NCI-H2171 treated with DMSO at 0.1 percent for 48 hours (cell line): Measurements from ENCODE around the gene AGBL4.

Experiments used
- DNase-seq: peaks from one replicate; lab custom pipeline; 2025; lab: John Stamatoyannopoulos, UW

The AGBL4 gene

DNA sequence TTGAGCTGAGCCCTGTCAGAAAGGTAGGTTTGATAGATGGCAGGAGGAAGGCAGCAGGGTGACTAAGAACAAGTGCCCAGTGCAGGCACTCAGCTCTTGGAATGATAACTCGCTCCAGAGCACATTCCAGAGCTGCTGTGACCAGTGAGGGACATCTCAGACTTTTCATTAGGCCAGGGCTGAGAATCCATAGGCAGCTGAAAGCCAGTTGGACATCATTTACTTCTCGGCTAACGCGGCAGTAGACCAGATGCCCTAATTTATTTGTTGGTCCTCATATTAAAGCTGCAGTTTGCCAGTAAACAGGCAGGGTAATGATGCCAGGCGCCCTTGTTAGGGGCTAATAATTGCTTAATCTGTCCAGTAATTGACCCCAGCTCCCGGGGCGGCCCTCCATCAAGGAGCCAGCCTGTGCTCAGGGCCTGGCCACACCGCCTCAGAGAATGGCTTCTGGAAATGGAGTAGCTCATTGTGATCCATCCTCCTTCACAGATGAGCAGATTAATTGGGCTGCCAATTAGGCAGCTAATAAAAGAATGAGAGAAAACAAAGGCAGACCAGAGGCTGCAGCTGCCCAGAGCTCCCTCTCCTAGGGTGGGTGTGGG lies 1369.0 kb downstream of the AGBL4 start:
- no peak for DNase-seq

DNA sequence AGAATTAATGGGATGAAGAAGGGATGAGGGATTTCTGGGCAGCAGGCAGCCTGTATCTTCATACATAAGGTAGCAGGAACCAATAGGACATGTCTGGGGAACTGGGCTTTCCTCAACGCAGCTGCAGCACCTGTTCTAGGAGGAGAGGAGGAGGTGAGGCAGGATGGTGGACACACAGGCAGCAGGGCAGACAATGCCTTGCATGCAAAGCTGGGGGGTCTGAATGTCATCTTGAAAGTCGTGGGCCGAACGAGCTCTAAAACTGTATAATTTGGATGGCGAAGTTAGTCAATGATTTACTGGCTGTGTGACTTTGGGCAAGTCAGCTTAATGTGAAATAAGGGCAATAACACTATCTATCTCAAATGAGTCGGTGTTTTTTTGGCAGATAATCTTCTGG lies 1371.4 kb downstream of the AGBL4 start:
- no peak for DNase-seq

DNA sequence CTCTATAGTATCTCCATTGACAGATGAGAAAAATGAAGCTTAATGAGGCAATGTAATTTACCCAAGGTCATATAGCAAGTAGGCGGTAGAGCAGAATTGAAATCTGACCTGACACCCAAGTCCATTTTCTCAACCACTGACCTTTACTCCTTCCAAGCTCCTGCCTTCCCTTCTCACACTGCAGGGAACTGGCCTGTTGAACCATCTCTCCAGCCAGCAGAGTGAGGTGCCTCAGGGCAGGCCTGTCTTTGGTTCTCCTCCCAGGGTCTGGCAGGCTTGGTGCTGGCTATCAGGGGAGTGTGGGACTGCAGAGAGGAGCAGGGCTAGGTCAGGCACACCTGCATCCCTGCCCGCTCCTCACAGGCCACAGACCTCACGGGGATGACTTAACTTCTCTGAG lies 1373.9 kb downstream of the AGBL4 start:
- DNase-seq, result no peak

DNA sequence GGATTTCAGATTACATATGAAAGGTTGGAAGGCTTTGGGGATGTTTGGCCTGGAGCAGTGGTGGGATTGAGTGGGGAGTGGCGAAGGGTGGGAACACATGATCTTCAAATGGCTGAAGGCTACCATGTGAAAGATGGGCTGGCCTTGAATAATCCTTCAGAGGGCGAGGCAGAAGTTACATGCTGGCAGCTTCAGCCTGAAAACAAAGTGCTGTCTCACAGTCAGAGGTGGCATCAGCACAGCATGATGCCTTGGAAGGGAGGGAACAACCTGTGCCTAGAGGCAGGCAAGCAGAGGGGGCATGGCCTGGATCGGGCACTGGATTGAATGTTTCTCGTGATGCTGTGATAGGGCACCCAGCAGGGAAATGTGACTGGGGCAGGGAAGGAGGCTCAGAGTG lies 1377.9 kb downstream of the AGBL4 start:
- peak; percentile 31 for DNase-seq

DNA sequence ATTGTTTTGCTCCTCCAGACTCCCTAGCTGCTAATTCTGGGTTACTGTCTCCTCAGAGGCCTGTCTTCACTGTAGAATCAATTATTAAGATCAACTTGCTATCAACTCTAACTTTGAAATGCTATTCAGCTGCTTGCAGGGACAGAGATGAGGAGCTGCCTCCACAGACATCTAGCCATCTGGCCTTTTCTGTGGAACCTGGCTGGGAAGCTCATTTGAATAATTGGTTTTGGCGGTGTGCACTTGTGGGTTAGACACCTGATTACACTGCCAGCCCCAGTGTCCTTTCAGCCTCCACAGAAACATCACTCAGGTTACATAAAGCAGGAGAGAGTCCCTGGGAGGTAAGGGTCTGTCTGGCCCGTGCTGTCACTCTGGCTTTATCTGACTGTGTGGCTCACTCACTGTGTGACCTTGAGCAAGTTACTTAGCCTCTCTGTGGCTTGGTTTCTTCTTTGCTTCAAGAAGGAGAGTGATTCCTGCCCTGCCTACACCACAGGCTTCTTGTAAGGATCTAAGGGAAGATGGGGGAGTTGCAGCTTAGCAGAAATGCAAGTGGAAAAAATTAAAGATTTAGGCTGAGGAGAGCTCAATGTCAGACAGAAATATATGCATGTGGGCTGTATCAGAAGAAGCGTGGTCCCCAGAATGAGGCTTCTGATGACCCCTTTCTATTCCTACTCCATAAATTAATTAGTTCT lies 1378.7 kb downstream of the AGBL4 start:
- peak; percentile 95 for DNase-seq

DNA sequence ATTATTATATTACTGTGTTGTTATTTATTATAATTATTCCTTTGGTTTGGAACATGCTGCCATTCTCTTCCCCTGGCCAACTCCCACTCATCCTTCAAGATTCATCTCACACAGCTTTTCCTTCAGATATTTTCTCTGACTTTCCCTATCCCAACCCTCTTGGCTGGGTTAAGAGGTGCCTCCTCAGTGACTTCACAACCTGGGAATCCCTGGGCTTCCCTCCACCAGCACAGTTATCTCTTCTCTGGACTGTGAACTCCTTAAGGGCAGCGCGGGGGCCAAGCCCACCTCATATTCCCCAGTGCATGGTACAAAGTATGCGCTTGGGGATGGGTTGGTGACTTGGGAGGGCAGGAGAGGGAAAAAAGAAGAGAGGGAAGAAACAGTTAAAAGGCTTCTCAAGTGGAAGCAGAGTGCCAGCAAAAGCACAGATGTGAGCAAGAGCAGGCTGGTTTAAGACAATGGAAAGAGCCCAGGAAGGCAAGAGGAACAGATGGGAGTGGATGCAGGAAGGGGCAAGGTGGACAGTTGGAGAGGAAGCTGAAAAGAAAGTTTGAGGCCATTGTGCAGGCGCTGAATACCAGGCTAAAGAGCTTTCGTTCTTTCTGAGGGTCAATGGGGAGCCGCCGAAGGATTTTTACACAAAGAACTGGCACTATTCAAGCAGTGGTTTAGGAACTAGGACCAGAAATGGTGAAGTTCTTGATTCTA lies 1379.4 kb downstream of the AGBL4 start:
- peak; percentile 87 for DNase-seq

DNA sequence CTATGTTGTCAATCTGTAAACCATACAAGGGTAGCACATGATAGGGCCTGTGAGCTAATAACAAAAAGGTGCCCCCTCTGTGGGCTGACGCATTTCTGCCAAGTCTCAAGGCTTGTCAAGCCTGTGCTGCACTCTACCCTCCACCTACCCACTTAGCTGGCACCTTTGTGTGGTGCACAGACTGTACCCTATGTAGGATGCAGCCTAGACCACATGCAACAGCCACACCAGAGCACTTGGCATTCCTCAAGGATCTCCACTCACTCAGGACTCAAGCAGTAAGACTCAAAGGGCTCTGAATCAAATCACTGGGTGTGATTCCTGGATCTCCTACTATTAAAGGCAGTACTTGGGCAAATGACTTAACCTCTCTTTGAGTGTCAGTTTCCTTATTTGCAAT lies 1380.6 kb downstream of the AGBL4 start:
- DNase-seq, result no peak

DNA sequence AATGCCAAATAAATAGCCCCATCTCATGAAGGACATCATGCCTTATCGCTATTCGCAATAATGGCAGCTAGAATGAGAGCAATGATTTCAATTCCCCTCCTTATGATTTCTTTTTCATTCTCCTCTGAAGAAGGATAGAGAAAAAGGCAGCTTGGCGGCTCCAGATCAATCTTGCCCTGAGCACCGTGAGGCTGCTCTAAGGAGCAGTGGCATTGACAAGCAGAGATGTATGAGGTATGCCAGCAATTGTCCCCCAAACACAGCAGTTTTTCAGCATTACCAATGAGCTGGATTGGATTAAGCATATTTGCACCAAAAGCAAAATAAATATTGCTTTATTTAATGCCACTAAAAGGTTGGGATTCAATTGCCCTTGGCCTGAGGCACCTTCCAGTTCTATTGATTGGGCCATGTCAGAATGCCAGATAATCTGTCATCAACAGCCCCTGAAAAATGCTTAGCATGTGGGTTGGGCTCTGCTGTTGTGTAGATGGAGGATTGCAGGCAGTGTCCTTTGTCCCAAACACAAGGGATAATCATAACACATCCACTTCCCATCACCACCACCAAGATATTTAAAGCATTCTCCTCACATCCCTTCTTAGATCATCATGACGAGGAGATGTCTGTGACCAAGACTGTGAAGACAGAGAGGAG lies 1382.8 kb downstream of the AGBL4 start:
- no peak for DNase-seq

DNA sequence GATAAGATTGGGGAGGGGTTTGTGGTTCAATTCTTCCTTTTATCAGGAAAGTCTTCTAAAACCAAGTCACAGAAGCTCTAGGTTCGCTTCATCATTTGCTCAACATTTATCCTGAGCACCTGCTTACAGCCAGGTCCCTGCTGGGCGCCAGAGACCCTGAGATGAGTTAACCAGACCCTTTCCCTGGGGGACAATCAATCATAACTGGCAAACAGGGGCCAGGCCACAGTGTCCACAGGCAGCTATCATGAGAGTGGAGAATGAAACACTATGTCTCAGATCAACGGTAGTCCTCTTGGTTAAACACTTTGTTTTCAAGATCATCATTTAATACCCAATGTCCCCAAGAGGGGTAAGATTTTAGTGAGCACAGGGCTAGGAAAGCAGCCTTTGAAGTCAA lies 1393.9 kb downstream of the AGBL4 start:
- DNase-seq, result no peak

DNA sequence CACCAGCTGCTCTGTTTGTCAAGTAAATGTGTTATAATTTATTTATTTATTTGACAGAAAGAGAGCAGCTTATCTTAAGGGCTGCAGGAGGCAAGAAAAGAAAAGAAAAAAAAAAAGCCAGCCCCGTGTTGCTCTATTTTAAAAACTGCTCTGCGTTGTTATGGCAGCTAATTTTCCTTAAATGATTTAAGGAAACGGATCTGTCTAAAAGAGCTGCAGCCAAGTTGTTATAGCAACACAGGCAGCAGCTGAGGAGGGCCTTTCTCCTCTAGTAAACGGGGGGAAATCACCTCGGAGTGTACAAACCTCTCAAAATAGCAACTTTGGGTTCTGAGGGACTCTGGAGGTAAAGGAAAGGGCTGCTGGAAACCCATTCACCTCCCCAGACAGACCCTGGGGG lies 1396.3 kb downstream of the AGBL4 start:
- DNase-seq, result peak; percentile 11

DNA sequence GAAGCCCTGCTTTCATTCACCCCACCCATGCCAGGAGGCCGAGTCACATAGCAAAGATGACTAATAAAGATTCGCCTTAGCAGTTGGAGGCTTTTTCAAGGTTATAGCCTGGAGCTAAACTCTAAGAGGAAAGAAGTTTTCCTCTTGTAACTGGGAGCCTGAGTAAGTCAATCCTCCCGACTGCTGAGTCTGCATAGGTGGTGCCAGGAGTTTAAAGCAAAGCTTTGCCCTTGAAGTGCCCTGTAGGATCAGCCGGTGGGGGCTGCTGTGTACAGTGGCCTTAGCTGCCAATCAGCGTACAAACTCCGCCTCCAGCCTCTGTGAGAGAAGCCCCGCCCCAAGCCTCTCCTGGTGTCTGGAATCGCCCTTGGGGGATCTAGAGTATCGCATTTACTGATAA lies 1404.2 kb downstream of the AGBL4 start:
- peak; percentile 18 for DNase-seq

DNA sequence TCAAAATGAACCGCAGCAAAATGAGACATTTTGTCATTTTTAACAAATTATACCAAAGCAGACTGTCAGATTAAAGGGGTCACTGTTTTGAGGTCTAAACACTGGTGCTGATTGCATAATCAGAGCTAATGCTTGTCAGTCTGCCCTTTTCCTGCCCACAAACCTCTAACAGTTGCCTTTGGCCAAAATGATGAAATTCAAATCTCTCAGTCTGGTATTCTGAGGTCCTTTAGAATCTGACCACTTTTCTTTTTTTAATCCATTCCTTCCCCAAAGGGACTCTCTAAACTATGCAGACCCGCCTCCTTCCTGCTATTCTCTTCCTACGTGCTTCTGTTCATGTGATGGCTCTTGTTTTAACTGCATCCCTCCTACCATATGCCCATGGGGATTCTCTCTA lies 1406.5 kb downstream of the AGBL4 start:
- DNase-seq, result no peak

DNA sequence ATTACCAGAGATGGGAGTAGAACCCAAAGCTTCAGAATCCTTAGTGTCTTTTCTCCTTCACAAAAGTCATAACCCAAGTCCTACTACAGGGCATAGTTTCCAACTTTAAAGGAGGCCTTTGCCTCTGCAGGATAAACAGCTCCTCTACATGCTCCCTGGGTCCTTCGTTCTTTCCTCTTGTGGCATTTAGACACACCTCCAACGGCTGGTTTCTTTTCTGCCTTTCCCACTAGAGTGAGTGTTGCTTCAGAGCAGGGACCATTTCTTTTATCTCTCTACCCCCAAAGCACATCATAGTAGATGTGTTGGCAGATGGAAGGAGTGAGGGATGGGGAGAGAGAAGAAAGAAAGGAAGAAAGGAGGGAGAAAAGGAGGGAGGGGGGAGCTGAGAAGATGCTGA lies 1407.0 kb downstream of the AGBL4 start:
- DNase-seq, result no peak

DNA sequence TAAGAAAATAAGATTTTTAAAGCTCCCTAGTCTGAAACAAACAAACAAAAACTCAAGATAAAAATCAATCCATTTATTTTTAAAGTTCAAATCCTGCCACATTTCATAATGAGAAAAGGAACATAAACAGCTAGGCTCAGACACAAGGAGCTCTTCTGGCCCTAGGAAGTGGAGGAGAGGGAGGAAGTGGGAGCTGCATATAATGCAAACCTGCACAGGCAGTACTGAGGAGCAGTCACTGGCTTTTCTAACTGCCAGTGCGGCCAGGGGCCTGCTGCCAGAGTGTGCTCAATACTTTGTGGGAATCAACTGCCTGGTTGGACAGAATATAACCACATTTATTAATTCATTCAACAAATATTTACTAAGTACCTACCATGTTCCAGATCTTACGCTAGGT lies 1411.9 kb downstream of the AGBL4 start:
- no peak for DNase-seq

DNA sequence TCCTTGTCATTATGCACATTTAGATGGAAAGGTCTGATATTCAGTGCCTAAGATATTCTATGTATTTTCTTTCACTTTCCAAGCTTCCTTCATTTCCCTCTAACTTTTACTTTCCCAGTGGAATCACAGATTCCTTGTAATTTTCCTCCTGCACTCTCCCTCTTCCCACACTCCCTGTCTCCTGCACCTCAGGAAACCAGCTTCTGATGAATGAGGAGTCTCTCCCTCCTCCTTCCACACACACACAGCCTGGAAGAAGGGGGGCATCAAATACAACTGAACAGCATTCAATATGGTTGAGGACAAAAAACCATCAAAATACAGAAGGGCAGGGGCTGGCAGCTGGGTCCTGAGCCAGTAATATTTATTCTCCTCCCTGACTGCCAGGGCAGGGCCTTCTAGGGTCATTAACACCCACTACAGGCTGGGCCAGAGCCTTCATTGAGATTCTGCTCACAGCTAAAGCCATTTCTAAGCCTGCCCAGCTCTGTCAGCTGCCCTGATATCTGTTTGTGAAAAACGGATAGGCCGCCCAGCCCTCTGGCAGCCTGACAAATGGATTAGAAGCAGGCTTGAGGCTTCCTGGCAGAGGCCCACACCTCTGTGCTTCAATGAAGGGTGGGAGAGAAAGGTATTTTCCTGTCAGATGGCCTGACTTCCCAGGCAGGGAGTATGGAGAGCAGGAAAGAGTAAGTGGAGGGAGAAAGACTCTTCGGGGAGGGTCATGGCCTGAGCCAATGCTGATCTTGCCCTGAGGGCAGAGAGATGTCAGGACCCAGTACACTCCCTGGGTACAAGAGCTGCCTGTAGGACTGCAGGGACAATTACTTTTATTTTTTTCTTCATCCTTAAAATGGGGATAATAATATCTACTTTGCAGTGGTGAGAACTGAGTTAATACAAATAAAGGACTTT lies 1412.9 kb downstream of the AGBL4 start:
- no peak for DNase-seq

DNA sequence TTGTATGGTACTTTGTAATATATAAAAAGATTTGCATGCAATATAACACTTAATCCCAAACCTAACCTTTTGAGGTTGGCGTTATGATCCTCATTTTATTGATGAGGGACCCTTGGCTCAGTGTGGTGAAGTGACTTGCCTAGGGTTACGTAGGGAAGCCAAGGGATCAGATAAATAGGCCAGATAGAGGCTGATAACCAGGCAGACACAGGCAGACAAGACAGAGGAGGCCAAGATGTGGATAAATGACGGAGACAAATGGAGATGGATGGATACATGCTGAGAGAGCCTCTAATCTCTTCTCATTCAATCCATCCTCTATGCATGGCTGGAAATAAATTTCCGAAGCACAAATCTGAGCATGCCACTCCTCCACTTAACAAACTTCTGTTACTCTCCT lies 1414.9 kb downstream of the AGBL4 start:
- no peak for DNase-seq

DNA sequence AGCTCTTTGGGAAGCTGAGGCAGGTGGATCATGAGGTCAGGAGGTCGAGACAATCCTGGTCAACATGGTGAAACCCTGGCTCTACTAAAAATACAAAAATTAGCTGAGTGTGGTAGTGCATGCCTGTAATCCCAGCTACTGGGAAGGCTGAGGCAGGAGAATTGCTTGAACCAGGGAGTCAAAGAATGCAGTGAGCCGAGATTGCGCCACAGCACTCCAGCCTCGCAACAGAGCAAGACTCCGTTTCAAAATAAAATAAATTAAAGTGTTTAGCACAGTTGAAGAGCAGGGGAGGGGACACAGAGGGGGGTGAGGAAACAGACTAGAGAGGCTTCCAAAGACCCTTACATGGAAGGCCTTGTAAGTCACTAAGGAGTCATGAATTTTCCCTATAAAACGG lies 1420.5 kb downstream of the AGBL4 start:
- no peak for DNase-seq

DNA sequence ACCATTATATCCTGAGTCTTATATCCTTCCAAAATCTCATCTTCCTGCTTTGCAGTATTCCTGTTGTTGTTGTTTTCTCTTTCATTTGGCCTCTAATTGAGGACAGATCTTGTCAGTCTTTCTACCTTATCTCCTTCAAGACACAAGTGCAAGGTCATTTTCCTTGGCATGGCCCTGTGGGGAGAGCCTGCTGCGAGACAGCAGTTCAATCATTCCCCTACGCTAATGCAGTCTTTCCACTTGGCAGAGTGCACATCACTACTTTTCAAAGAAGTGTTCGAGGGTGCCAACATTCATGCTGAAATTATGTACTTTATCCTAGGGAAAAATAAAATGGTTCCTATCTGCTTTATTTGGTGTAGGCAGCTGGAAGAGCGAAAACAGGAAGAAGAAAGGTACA lies 1421.4 kb downstream of the AGBL4 start:
- no peak for DNase-seq

DNA sequence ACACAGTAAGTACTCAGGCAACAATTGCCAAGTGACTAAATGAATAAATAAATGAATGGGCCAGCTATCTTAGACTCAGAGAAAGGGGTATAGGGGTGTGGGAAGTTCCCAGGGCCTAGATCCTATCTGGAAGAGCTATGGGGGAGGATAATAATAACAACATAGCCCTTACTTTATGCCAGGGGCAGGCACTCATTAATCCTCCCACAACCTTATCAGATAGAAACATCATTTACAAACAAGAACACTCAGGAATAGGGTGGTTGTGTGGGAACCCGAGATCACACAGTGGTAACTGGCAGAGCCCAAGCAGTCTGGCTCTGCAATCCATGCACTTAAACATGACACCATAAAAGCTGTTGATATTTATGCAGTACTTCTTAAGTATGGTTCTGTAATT lies 1423.6 kb downstream of the AGBL4 start:
- no peak for DNase-seq

DNA sequence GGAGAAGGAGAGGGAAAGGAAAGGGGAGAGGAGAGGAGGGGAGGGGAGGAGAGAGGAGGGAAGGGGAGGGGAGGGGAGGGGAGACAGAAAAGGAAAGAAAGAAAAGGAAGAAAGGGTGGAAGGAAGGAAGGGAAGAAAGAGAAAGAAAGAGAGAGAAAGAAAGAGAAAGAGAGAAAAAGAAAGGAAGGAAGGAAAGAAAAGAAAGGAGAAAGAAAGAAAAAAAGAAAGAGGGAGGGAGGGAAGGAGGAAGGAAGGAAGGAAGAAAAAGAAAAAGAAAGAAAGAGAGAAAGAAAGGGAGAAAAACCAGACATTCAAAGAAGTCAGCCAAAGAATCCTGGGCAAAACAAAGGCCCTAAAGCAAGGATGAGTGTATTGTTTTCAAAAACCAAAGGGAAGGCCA lies 1426.1 kb downstream of the AGBL4 start:
- DNase-seq, result no peak

DNA sequence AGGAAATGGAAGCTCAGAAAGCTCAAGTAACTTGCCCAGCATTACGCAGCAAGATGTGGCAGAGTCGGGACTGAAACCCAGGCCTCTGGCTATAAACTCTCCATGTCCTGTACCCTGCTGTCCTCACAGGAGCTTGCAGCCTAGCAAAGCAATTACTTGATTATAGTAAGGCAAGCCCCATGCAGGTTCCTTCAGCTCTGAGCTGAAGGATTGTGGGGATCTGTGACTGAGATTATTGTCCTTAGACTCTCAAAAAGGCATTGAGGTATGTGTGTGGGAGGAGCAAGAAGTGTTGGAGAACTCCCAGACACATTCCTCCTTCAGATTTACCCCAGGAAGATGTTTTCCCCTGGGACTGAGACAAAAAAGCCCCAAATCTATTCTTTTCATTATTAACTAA lies 1427.7 kb downstream of the AGBL4 start:
- no peak for DNase-seq

DNA sequence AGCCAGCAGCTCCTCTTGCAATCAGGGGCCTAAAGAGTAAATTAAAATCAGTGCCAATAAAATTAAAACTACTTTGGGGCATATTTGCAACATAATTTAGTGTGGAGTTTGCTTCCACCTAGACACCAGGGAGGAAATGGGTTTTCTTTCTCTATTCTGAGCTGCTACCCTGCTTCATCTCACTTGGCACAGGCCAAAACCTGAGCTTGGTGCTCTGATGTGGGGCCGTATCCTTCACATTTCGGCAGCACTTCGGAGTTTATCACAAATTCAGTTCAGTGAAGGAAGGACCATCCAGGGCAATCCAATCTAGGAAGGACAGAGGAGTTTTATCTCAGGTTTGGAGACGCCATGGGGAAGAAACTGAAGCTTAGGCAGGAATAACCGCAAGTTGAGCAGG lies 1428.1 kb downstream of the AGBL4 start:
- no peak for DNase-seq
